HCT116 (cell line): ENCODE data around the gene TNKS2. TPM values are rescaled to one million over a fixed set of nuclear protein-coding genes. Genes with fewer than 3 reads are reported as not detected.

ENCODE experiments used
- ATAC-seq: fragments of 200-7000 bp; cut with Tn5 transposase; 2 replicates; pipeline ENCODE4 v1.9.1; 2020; ENCODE audit warnings: mild to moderate bottlenecking, moderate library complexity
- BruUV-seq: library from RNA; stranded (reverse); fragments of 400-500 nt; replicated peaks from 2 replicates; lab custom pipeline; 2021; lab: Mats Ljungman, UMichigan
- CTCF ChIA-PET: fragments of 300-600 bp; sonication (Branson Sonifier 250); formaldehyde crosslinking; loops from one replicate; lab custom pipeline; 2021; ENCODE audit warnings: antibody characterized with exemption; lab: Charles Lee
- POLR2A ChIA-PET: fragments of 300-600, 350-600 bp; sonication (Branson Sonifier 250); formaldehyde crosslinking; loops from one replicate; lab custom pipeline; 2021; ENCODE audit warnings: antibody characterized with exemption; lab: Charles Lee
- RAD21 ChIA-PET, 2 experiments: fragments of 300-600 bp; sonication (Branson Sonifier 250); formaldehyde crosslinking; loops; one replicate each; lab custom pipeline; 2023; ENCODE audit warnings: low total read pairs in 2 of 2; ENCODE audit not compliant: uncharacterized antibody in 2 of 2, unreplicated experiment in 2 of 2, low non-redundant PET in 1 of 2; lab: Charles Lee
- DNase-seq: peaks from one replicate; pipeline ENCODE4 v3.0.0-alpha.2; 2010; ENCODE audit warnings: low read depth, low spot score
- H2AFZ ChIP-seq: fragments of 200-600 bp; shearing (Covaris generic), sonication (generic); 2 replicates; pipeline ENCODE4 v1.6.1; 2017; ENCODE audit warnings: low read depth, mixed run types, mixed read lengths, antibody characterized with exemption, low read length; ENCODE audit not compliant: poor library complexity, severe bottlenecking
- H3K27ac ChIP-seq: 2 replicates; pipeline ENCODE4 v1.5.1; 2012; ENCODE audit warnings: low read depth, low read length
- H3K27me3 ChIP-seq: fragments of 200-600 bp; sonication (generic); 2 replicates; pipeline ENCODE4 v1.6.1; 2016; ENCODE audit warnings: mixed run types, low read length, mixed read lengths; ENCODE audit not compliant: insufficient read depth
- H3K36me3 ChIP-seq, 2 experiments: fragments of 200-500 bp in 1 of 2; fragments of 200-600 bp in 1 of 2; sonication (Bioruptor generic) in 1 of 2; sonication (generic) in 1 of 2; 2 replicates each; pipeline versions ENCODE4 v1.5.1 to v1.6.1; 2014 to 2016; ENCODE audit warnings: low read length in 2 of 2, inconsistent platforms in 1 of 2, mixed read lengths in 1 of 2, mixed run types in 1 of 2; ENCODE audit not compliant: insufficient read depth in 2 of 2, control insufficient read depth in 1 of 2
- H3K4me1 ChIP-seq, 2 experiments: fragments of 200-600 bp in 1 of 2; sonication (generic) in 1 of 2; 2 replicates each; pipeline versions ENCODE4 v1.5.1 to v1.6.1; 2012 to 2017; ENCODE audit warnings: low read length in 2 of 2, inconsistent platforms in 1 of 2, mild to moderate bottlenecking in 1 of 2, mixed read lengths in 1 of 2, mixed run types in 1 of 2, moderate library complexity in 1 of 2; ENCODE audit not compliant: insufficient read depth in 2 of 2, control insufficient read depth in 1 of 2
- H3K4me2 ChIP-seq: fragments of 200-600 bp; sonication (generic); 2 replicates; pipeline ENCODE4 v1.6.1; 2017; ENCODE audit warnings: mixed run types, low read length, mixed read lengths
- H3K4me3 ChIP-seq, 2 experiments: fragments of 200-600 bp in 1 of 2; sonication (generic) in 1 of 2; replicated peaks in 1 of 2; 2 replicates each; pipeline ENCODE4 v1.5.1; 2011 to 2016; ENCODE audit warnings: low read length in 2 of 2, control low read depth in 1 of 2, low read depth in 1 of 2, mild to moderate bottlenecking in 1 of 2, mixed read lengths in 1 of 2, mixed run types in 1 of 2
- H3K79me2 ChIP-seq: fragments of 200-600 bp; sonication (generic); 2 replicates; pipeline ENCODE4 v1.6.1; 2017; ENCODE audit warnings: mild to moderate bottlenecking, mixed run types, low read length, moderate library complexity, mixed read lengths; ENCODE audit not compliant: insufficient read depth
- H3K9ac ChIP-seq: fragments of 200-600 bp; sonication (generic); 2 replicates; pipeline ENCODE4 v1.6.1; 2016; ENCODE audit warnings: low read length, mixed read lengths
- H3K9me2 ChIP-seq: fragments of 200-600 bp; sonication (generic), shearing (Covaris generic); 2 replicates; pipeline ENCODE4 v1.6.1; 2017; ENCODE audit warnings: mixed run types, mild to moderate bottlenecking, moderate library complexity; ENCODE audit not compliant: insufficient read depth
- H3K9me3 ChIP-seq, 2 experiments: fragments of 200-500 bp in 1 of 2; fragments of 200-600 bp in 1 of 2; sonication (Bioruptor generic) in 1 of 2; sonication (generic) in 1 of 2; 2 replicates each; pipeline ENCODE4 v1.6.1; 2014 to 2017; ENCODE audit warnings: low read length in 2 of 2, mixed read lengths in 2 of 2, inconsistent platforms in 1 of 2, low read depth in 1 of 2, mild to moderate bottlenecking in 1 of 2, mixed run types in 1 of 2, moderate library complexity in 1 of 2; ENCODE audit not compliant: control insufficient read depth in 1 of 2, insufficient read depth in 1 of 2
- H4K20me1 ChIP-seq: fragments of 200-600 bp; sonication (generic), shearing (Covaris generic); 2 replicates; pipeline ENCODE4 v1.6.1; 2017; ENCODE audit warnings: mixed run types, mild to moderate bottlenecking, moderate library complexity; ENCODE audit not compliant: insufficient read depth
- CBX3 ChIP-seq: IDR thresholded peaks from 2 replicates; pipeline ENCODE4 v1.6.1; 2012; ENCODE audit warnings: low read depth
- CEBPB ChIP-seq: IDR thresholded peaks from 2 replicates; pipeline ENCODE4 v1.6.1; 2012; ENCODE audit warnings: low read depth
- EGR1 ChIP-seq: IDR thresholded peaks from 2 replicates; pipeline ENCODE4 v1.6.1; 2012; ENCODE audit warnings: low read depth
- ELF1 ChIP-seq: IDR thresholded peaks from 2 replicates; pipeline ENCODE4 v1.6.1; 2012; ENCODE audit warnings: low read depth, borderline replicate concordance
- EZH2 ChIP-seq: fragments of 200-600 bp; sonication (generic); IDR thresholded peaks from 2 replicates; pipeline ENCODE4 v1.6.1; 2017; ENCODE audit warnings: antibody characterized with exemption, mixed run types
- FOSL1 ChIP-seq: IDR thresholded peaks from 2 replicates; pipeline ENCODE4 v1.6.1; 2012; ENCODE audit warnings: low read depth
- JUND ChIP-seq: IDR thresholded peaks from 2 replicates; pipeline ENCODE4 v1.6.1; 2012
- POLR2A ChIP-seq: IDR thresholded peaks from 2 replicates; pipeline ENCODE4 v1.7.0; 2011; ENCODE audit warnings: borderline replicate concordance; ENCODE audit not compliant: insufficient read depth, insufficient read length; ENCODE audit errors: extremely low read depth
- POLR2AphosphoS5 ChIP-seq: IDR thresholded peaks from 2 replicates; pipeline ENCODE4 v1.6.1; 2011; ENCODE audit warnings: mild to moderate bottlenecking, low read depth, low read length, moderate library complexity
- RAD21 ChIP-seq: IDR thresholded peaks from 2 replicates; pipeline ENCODE4 v1.6.1; 2012; ENCODE audit warnings: low read depth, mild to moderate bottlenecking
- REST ChIP-seq: IDR thresholded peaks from 2 replicates; pipeline ENCODE4 v1.6.1; 2012; ENCODE audit warnings: low read depth
- SP1 ChIP-seq: IDR thresholded peaks from 2 replicates; pipeline ENCODE4 v1.6.1; 2012; ENCODE audit warnings: low read depth
- SRF ChIP-seq: IDR thresholded peaks from 2 replicates; pipeline ENCODE4 v1.6.1; 2012; ENCODE audit warnings: low read depth
- ZFX ChIP-seq: fragments of 450-650 bp; IDR thresholded peaks from 2 replicates; pipeline ENCODE4 v1.6.1; 2017
- ZNF274 ChIP-seq: fragments of 200-500 bp; sonication (Bioruptor generic); IDR thresholded peaks from 2 replicates; pipeline ENCODE4 v1.6.1; 2014; ENCODE audit warnings: mild to moderate bottlenecking, low read depth, low read length, inconsistent platforms
- intact Hi-C: fragments of 100-400 bp; cut with micrococcal nuclease; formaldehyde crosslinking; loops from 2 replicates; pipeline ENCODE4 v1.10.0; 2022
- total RNA-seq: library from RNA; stranded (reverse); gene quantifications from one replicate; pipeline ENCODE4 v1.2.1, GENCODE V29; 2021; ENCODE audit not compliant: unreplicated experiment
- TF ChIP-seq, protein P1 (sequence below): IDR thresholded peaks from 2 replicates; pipeline ENCODE4 v1.6.1; 2012
- TF ChIP-seq, protein P2 (sequence below): IDR thresholded peaks from 2 replicates; pipeline ENCODE4 v1.6.1; 2012

The TNKS2 gene
- total RNA-seq, 1 experiment from 2014 or later: 20.7 TPM

DNA sequence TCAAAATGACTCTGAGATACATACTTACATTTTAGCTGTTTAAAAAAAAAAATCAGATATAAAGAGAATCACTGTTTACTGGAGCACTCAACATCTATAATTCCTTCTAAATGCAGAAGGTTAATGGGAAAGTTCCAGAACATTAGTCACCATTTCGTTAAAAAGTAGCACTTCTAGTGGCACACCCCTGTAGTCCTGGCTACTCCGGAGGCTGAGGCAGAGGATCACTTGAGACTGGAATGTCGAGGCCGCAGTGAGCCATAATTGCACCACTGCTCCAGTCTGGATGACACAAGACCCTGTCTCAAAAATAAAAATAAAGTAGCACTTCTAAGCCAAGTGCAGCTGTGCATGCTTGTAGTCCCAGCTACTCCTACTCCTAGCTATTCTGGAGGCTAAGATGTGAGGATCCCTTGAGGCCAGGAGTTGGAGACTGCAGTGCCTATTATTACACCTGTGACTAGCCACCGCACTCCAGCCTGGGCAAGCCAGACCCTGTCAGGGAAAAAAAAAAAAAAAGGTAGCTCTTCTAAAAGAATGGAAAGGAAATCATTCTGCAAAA, 108.9 kb downstream of the TNKS2 start:
- Histone ChIP-seq H2AFZ (no peak overlapping the region), H3K27ac (no peak overlapping the region), H3K9ac (no peak overlapping the region), H3K4me1 (peaks cover 15 to 29% of the 10 kb centered on the region in 2 experiments), H3K4me3 (no peak overlapping the region), H3K27me3 (no peaks in the 10 kb centered on the region), H3K9me3 (no peaks in the 10 kb centered on the region), H4K20me1 (no peaks in the 10 kb centered on the region), H3K36me3 (no peaks in the 10 kb centered on the region), H3K4me2 (peak overlapping the region; percentile 100; the same call in 1 of the 2 replicates), H3K79me2 (no peaks in the 10 kb centered on the region), H3K9me2 (no peaks in the 10 kb centered on the region)
- TF ChIP-seq POLR2AphosphoS5: no peak
- TF ChIP-seq ELF1: no peak
- TF ChIP-seq CBX3: no peak
- TF ChIP-seq CEBPB: no peak
- TF ChIP-seq SRF: no peak
- no peak for TF ChIP-seq FOSL1
- no peak for TF ChIP-seq POLR2A
- TF ChIP-seq, protein P1, sequence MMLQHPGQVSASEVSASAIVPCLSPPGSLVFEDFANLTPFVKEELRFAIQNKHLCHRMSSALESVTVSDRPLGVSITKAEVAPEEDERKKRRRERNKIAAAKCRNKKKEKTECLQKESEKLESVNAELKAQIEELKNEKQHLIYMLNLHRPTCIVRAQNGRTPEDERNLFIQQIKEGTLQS: no peak
- no peak for TF ChIP-seq JUND
- no peak for TF ChIP-seq ZFX
- TF ChIP-seq RAD21: no peak
- intact Hi-C loops: no loop called here
- ChIA-PET CTCF (interaction anchor here (3.1 kb wide), 1 partner anchor 148 kb away, joined by 18 read pairs; no protein-coding TSS in a partner anchor), RAD21 (no interaction called here), POLR2A (no interaction called here)
- no TSS peak for BruUV-seq
- no peak for ATAC-seq
- no peak for DNase-seq

- intact Hi-C loops: no loop called here
- Histone ChIP-seq H3K9me2 (no peaks in the 10 kb centered on the region), H3K79me2 (no peaks in the 10 kb centered on the region), H3K36me3 (no peaks in the 10 kb centered on the region), H3K27ac (peak overlapping the region; percentile 69; the same call in 1 of the 2 replicates), H3K4me2 (peak overlapping the region; percentile 100), H3K27me3 (no peaks in the 10 kb centered on the region), H4K20me1 (no peaks in the 10 kb centered on the region), H3K4me1 (peaks cover 8 to 23% of the 10 kb centered on the region in 2 experiments; a peak in 3 of 4 replicates), H3K9me3 (no peaks in the 10 kb centered on the region), H2AFZ (peak overlapping the region; percentile 8), H3K4me3 (peak overlapping the region; percentile 62 to 85), H3K9ac (peak overlapping the region; percentile 69)
- RAD21 ChIA-PET: interaction anchor here in 1 of 2 experiments (1.0 kb wide), 1 partner anchor 51 kb away, joined by 3 read pairs; no protein-coding TSS in a partner anchor
- no peak for ATAC-seq
- CTCF ChIA-PET: interaction anchor here (3.1 kb wide), 1 partner anchor 149 kb away, joined by 18 read pairs; no protein-coding TSS in a partner anchor
- DNase-seq: no peak
- POLR2A ChIA-PET: no interaction called here
- no TSS peak for BruUV-seq
- no peak for TF ChIP-seq ZFX
- no peak for TF ChIP-seq CBX3
- TF ChIP-seq POLR2A: no peak
- no peak for TF ChIP-seq POLR2AphosphoS5
- no peak for TF ChIP-seq ELF1
- TF ChIP-seq EZH2: no peak
- TF ChIP-seq REST: no peak
- TF ChIP-seq ZNF274: no peak
- TF ChIP-seq, protein P1: no peak
- TF ChIP-seq SRF: no peak
- TF ChIP-seq, protein P2, sequence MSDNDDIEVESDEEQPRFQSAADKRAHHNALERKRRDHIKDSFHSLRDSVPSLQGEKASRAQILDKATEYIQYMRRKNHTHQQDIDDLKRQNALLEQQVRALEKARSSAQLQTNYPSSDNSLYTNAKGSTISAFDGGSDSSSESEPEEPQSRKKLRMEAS: no peak
- TF ChIP-seq EGR1: no peak
- TF ChIP-seq SP1: no peak
Observed at GRCh38 chr10:91907914-91908336, 109.7 kb downstream of the TNKS2 start.
